ENCODE measurements around the gene SCAPER.
A peak's percentile ranks its signal among the peaks of the same experiment; 100 is the strongest.
"Not testable (repeated sequence)": the region's sequence is repeated elsewhere in the genome, so short reads cannot be mapped to it uniquely, and the experiment has no call there.

Gene SCAPER

GRCh38 chr15:76553102-76553501 lies 352.0 kb downstream of the SCAPER start:
- no peak for DNase-seq

GRCh38 chr15:76546805-76547204 lies 358.3 kb downstream of the SCAPER start:
- DNase-seq, result no peak

GRCh38 chr15:76533995-76534394 lies 371.1 kb downstream of the SCAPER start:
- no peak for DNase-seq

GRCh38 chr15:76533060-76533820 lies 371.9 kb downstream of the SCAPER start:
- DNase-seq, result peak; percentile 79

- no peak for DNase-seq
Observed at GRCh38 chr15:76529911-76530310, 375.2 kb downstream of the SCAPER start.

GRCh38 chr15:76526111-76526510 lies 379.0 kb downstream of the SCAPER start:
- no peak for DNase-seq

- DNase-seq, result no peak
Observed at GRCh38 chr15:76517910-76518309, 387.2 kb downstream of the SCAPER start.

GRCh38 chr15:76514282-76514681 lies 390.9 kb downstream of the SCAPER start:
- no peak for DNase-seq

GRCh38 chr15:76512971-76513370 lies 392.2 kb downstream of the SCAPER start:
- DNase-seq, result no peak

GRCh38 chr15:76510663-76511062 lies 394.5 kb downstream of the SCAPER start:
- DNase-seq, result not testable (repeated sequence)

GRCh38 chr15:76503804-76504203 lies 401.3 kb downstream of the SCAPER start:
- DNase-seq, result no peak

GRCh38 chr15:76503121-76503520 lies 402.0 kb downstream of the SCAPER start:
- DNase-seq, result no peak

- DNase-seq, result no peak
Observed at GRCh38 chr15:76502678-76503077, 402.5 kb downstream of the SCAPER start.

- not testable (repeated sequence) for DNase-seq
Observed at GRCh38 chr15:76502185-76502584, 403.0 kb downstream of the SCAPER start.

GRCh38 chr15:76501726-76502125 lies 403.4 kb downstream of the SCAPER start:
- DNase-seq, result no peak

- no peak for DNase-seq
Observed at GRCh38 chr15:76501011-76501410, 404.1 kb downstream of the SCAPER start.

GRCh38 chr15:76495487-76495886 lies 409.7 kb downstream of the SCAPER start:
- no peak for DNase-seq

GRCh38 chr15:76492538-76492937 lies 412.6 kb downstream of the SCAPER start:
- DNase-seq, result no peak

GRCh38 chr15:76483752-76484151 lies 421.4 kb downstream of the SCAPER start:
- DNase-seq, result no peak

GRCh38 chr15:76483018-76483417 lies 422.1 kb downstream of the SCAPER start:
- DNase-seq, result no peak

GRCh38 chr15:76480267-76480666 lies 424.9 kb downstream of the SCAPER start:
- no peak for DNase-seq

- no peak for DNase-seq
Observed at GRCh38 chr15:76470691-76471090, 434.4 kb downstream of the SCAPER start.

- DNase-seq, result no peak
Observed at GRCh38 chr15:76468722-76469121, 436.4 kb downstream of the SCAPER start.

- no peak for DNase-seq
Observed at GRCh38 chr15:76467136-76467535, 438.0 kb downstream of the SCAPER start.

GRCh38 chr15:76465728-76466127 lies 439.4 kb downstream of the SCAPER start:
- no peak for DNase-seq
